ENCODE measurements around the gene SNX22. TPM values are rescaled to one million over a fixed set of nuclear protein-coding genes. Genes with fewer than 3 reads are reported as not detected.

The SNX22 gene
- polyA plus RNA-seq, 4 donors, result 0.82 to 1.6 (median 1.2) TPM

GRCh38 chr15:64133623-64134344 lies 17.7 kb upstream of the SNX22 start:
- no peak for DNase-seq (ENCODE audit: low read depth in 4 of 4, low spot score in 3 of 4)

- DNase-seq (ENCODE audit: low read depth in 4 of 4, low spot score in 3 of 4), result no peak
Observed at GRCh38 chr15:64134345-64134829, 17.1 kb upstream of the SNX22 start.

GRCh38 chr15:64136347-64136746 lies 15.2 kb upstream of the SNX22 start:
- DNase-seq (ENCODE audit: low read depth in 4 of 4, low spot score in 3 of 4), result no peak

GRCh38 chr15:64137226-64137833 lies 14.2 kb upstream of the SNX22 start:
- no peak for DNase-seq (ENCODE audit: low read depth in 4 of 4, low spot score in 3 of 4)

- DNase-seq (ENCODE audit: low read depth in 4 of 4, low spot score in 3 of 4), result no peak
Observed at GRCh38 chr15:64138331-64138941, 13.1 kb upstream of the SNX22 start.

- DNase-seq (ENCODE audit: low read depth in 4 of 4, low spot score in 3 of 4), result no peak
Observed at GRCh38 chr15:64141798-64142512, 9.6 kb upstream of the SNX22 start.

- no peak for DNase-seq (ENCODE audit: low read depth in 4 of 4, low spot score in 3 of 4)
Observed at GRCh38 chr15:64143276-64143675, 8.3 kb upstream of the SNX22 start.

GRCh38 chr15:64144192-64144564 lies 7.4 kb upstream of the SNX22 start:
- DNase-seq (ENCODE audit: low read depth in 4 of 4, low spot score in 3 of 4), result no peak

- DNase-seq (ENCODE audit: low read depth in 4 of 4, low spot score in 3 of 4), result no peak
Observed at GRCh38 chr15:64144565-64145281, 6.8 kb upstream of the SNX22 start.

GRCh38 chr15:64146041-64146440 lies 5.5 kb upstream of the SNX22 start:
- no peak for DNase-seq (ENCODE audit: low read depth in 4 of 4, low spot score in 3 of 4)

- no peak for DNase-seq (ENCODE audit: low read depth in 4 of 4, low spot score in 3 of 4)
Observed at GRCh38 chr15:64146520-64146884, 5.0 kb upstream of the SNX22 start.

- no peak for DNase-seq (ENCODE audit: low read depth in 4 of 4, low spot score in 3 of 4)
Observed at GRCh38 chr15:64146885-64147681, 4.4 kb upstream of the SNX22 start.

- no peak for DNase-seq (ENCODE audit: low read depth in 4 of 4, low spot score in 3 of 4)
Observed at GRCh38 chr15:64148168-64148567, 3.4 kb upstream of the SNX22 start.

GRCh38 chr15:64148581-64148980 lies 3.0 kb upstream of the SNX22 start:
- no peak for DNase-seq (ENCODE audit: low read depth in 4 of 4, low spot score in 3 of 4)

GRCh38 chr15:64149424-64149823 lies 2.1 kb upstream of the SNX22 start:
- DNase-seq (ENCODE audit: low read depth in 4 of 4, low spot score in 3 of 4), result no peak

- no peak for DNase-seq (ENCODE audit: low read depth in 4 of 4, low spot score in 3 of 4)
Observed at GRCh38 chr15:64149893-64150578, 1.5 kb upstream of the SNX22 start.

- DNase-seq (ENCODE audit: low read depth in 4 of 4, low spot score in 3 of 4), result no peak
Observed at GRCh38 chr15:64152507-64153387, 1.2 kb downstream of the SNX22 start.
